K562 (cell line): Measurements from ENCODE around the gene GPR89A. TPM values are rescaled to one million over a fixed set of nuclear protein-coding genes. Genes with fewer than 3 reads are reported as not detected.

Source experiments
- ATAC-seq: fragments of 200-7000 bp; cut with Tn5 transposase; 3 replicates; pipeline ENCODE4 v1.9.1; 2020; ENCODE audit warnings: moderate library complexity
- BruUV-seq: library from RNA; stranded (reverse); fragments of 400-500 nt; replicated peaks from 2 replicates; lab custom pipeline; 2021; lab: Mats Ljungman, UMichigan
- CTCF ChIA-PET: fragments of 300-600 bp; formaldehyde crosslinking; extraction: SDS; loops from one replicate; lab custom pipeline; 2021; ENCODE audit warnings: low intra/inter-chr PET ratio; lab: Yijun Ruan, JAX
- POLR2A ChIA-PET: fragments of 300-600, 350-650 bp; sonication (Branson Sonifier 250); formaldehyde crosslinking; extraction: SDS; loops from one replicate; lab custom pipeline; 2021; ENCODE audit warnings: antibody characterized with exemption, inconsistent platforms; lab: Yijun Ruan, JAX
- DNase-seq, 4 experiments: peaks; one replicate each; pipeline versions ENCODE4 v3.0.0 to v3.0.0-alpha.2; 2011 to 2018; ENCODE audit warnings: low spot score in 3 of 4, mixed read lengths in 3 of 4; ENCODE audit errors: extremely low read depth in 1 of 4
- FAIRE-seq: peaks from 2 replicates; lab custom pipeline; 2011; peaks lifted over from hg19 to GRCh38; lab: Jason Lieb, UNC
- H2AFZ ChIP-seq: 2 replicates; pipeline ENCODE4 v1.6.0; 2011; ENCODE audit warnings: low read depth, low read length, control low read depth, inconsistent platforms
- H3K27ac ChIP-seq: fragments of 200-600 bp; 3 replicates; pipeline ENCODE4 v1.8.0; 2011; ENCODE audit warnings: low read depth, mild to moderate bottlenecking, control low read depth, inconsistent platforms, low read length, moderate library complexity, mixed read lengths; ENCODE audit errors: extremely low read depth
- H3K27me3 ChIP-seq, 2 experiments: fragments of 300-600 bp in 1 of 2; 2 replicates in 1 of 2; 3 replicates in 1 of 2; pipeline versions ENCODE4 v1.6.0 to v1.8.0; 2011; ENCODE audit warnings: inconsistent platforms in 2 of 2, low read length in 2 of 2, mild to moderate bottlenecking in 1 of 2, mixed read lengths in 1 of 2, moderate library complexity in 1 of 2; ENCODE audit not compliant: control insufficient read depth in 2 of 2, insufficient read depth in 2 of 2
- H3K36me3 ChIP-seq: fragments of 300-600 bp; 3 replicates; pipeline ENCODE4 v1.8.0; 2011; ENCODE audit warnings: mild to moderate bottlenecking, low read length, inconsistent platforms; ENCODE audit not compliant: control insufficient read depth, insufficient read depth
- H3K4me1 ChIP-seq, 2 experiments: fragments of 200-600 bp in 1 of 2; replicated peaks in 1 of 2; 2 replicates in 1 of 2; 3 replicates in 1 of 2; pipeline versions ENCODE4 v1.5.1 to v1.8.0; 2011; ENCODE audit warnings: inconsistent platforms in 2 of 2, low read length in 2 of 2, mild to moderate bottlenecking in 1 of 2, mixed read lengths in 1 of 2, moderate library complexity in 1 of 2; ENCODE audit not compliant: control insufficient read depth in 2 of 2, insufficient read depth in 2 of 2
- H3K4me2 ChIP-seq: 2 replicates; pipeline ENCODE4 v1.6.1; 2011; ENCODE audit warnings: low read length, control low read depth, inconsistent platforms, mixed read lengths; ENCODE audit not compliant: insufficient read depth
- H3K4me3 ChIP-seq: fragments of 200-600 bp; sonication (generic), shearing (Covaris generic); 2 replicates; pipeline ENCODE4 v1.5.1; 2016; ENCODE audit warnings: control low read depth, inconsistent platforms
- H3K79me2 ChIP-seq: fragments of 200-600 bp; 3 replicates; pipeline ENCODE4 v1.8.0; 2011; ENCODE audit warnings: low read length, inconsistent platforms; ENCODE audit not compliant: control insufficient read depth, insufficient read depth
- H3K9ac ChIP-seq, 2 experiments: 2 replicates each; pipeline versions ENCODE4 v1.6.0 to v1.6.1; 2011; ENCODE audit warnings: low read depth in 2 of 2, low read length in 2 of 2, control low read depth in 1 of 2, inconsistent platforms in 1 of 2, mild to moderate bottlenecking in 1 of 2, mixed read lengths in 1 of 2; ENCODE audit not compliant: insufficient read depth in 1 of 2
- H3K9me1 ChIP-seq: one replicate; pipeline ENCODE4 v1.6.0; 2011; ENCODE audit warnings: inconsistent platforms, mild to moderate bottlenecking, low read length, moderate library complexity; ENCODE audit not compliant: control insufficient read depth, insufficient read depth
- H3K9me3 ChIP-seq: replicated peaks from 2 replicates; pipeline ENCODE4 v1.5.1; 2011; ENCODE audit warnings: low read depth, low read length, inconsistent platforms; ENCODE audit not compliant: control insufficient read depth, insufficient read depth
- H4K20me1 ChIP-seq: replicated peaks from 2 replicates; pipeline ENCODE4 v1.6.1; 2011; ENCODE audit warnings: low read length, inconsistent platforms, mixed read lengths; ENCODE audit not compliant: control insufficient read depth, insufficient read depth
- CBFB ChIP-seq: sonication (generic); formaldehyde crosslinking; IDR thresholded peaks from 2 replicates; pipeline ENCODE4 v1.4.0; 2020; ENCODE audit warnings: mild to moderate bottlenecking, missing genetic modification reagents
- ETS2 ChIP-seq: IDR thresholded peaks from 2 replicates; pipeline ENCODE4 v1.6.1; 2016; ENCODE audit warnings: borderline replicate concordance, missing genetic modification characterization, mild to moderate bottlenecking, moderate library complexity, missing compliant biosample characterization; ENCODE audit not compliant: poor library complexity, severe bottlenecking
- GTF2E2 ChIP-seq: fragments of 200-800 bp; sonication (Bioruptor generic); IDR thresholded peaks from 2 replicates; pipeline ENCODE4 v1.6.1; 2016; ENCODE audit warnings: missing genetic modification characterization, missing compliant biosample characterization
- KDM2B ChIP-seq: fragments of 250-450 bp; sonication (Bioruptor Pico); IDR thresholded peaks from 2 replicates; pipeline ENCODE4 v1.8.0; 2021; ENCODE audit warnings: mild to moderate bottlenecking, moderate library complexity
- MAFK ChIP-seq: IDR thresholded peaks from 2 replicates; pipeline ENCODE4 v1.6.1; 2011; ENCODE audit warnings: low read length, improper control_type of control experiment
- PCBP1 ChIP-seq: fragments of 200-400 bp; formaldehyde crosslinking; IDR thresholded peaks from 2 replicates; pipeline ENCODE4 v1.6.1; 2018; ENCODE audit warnings: mild to moderate bottlenecking, low read depth, low read length; ENCODE audit not compliant: poor library complexity, severe bottlenecking
- TFAM ChIP-seq: fragments of 250-450 bp; sonication (Bioruptor Pico); conservative IDR thresholded peaks from 2 replicates; pipeline ENCODE4 v1.5.0; 2021; ENCODE audit warnings: mild to moderate bottlenecking, moderate library complexity
- THAP7 ChIP-seq: fragments of 250-450 bp; sonication (Bioruptor Pico); IDR thresholded peaks from 2 replicates; pipeline ENCODE4 v1.5.0; 2021
- TRIM28 ChIP-seq: fragments of 450-650 bp; IDR thresholded peaks from 2 replicates; pipeline ENCODE4 v1.6.1; 2017
- ZBTB1 ChIP-seq: sonication (generic); formaldehyde crosslinking; IDR thresholded peaks from 2 replicates; pipeline ENCODE4 v1.8.1; 2023; ENCODE audit warnings: missing genetic modification reagents, low read depth, mild to moderate bottlenecking, borderline replicate concordance
- ZBTB11 ChIP-seq, 3 experiments: fragments of 200-800 bp in 1 of 3; fragments of 250-450 bp in 1 of 3; fragments of 450-650 bp in 1 of 3; sonication (Bioruptor Pico) in 1 of 3; sonication (Bioruptor generic) in 1 of 3; formaldehyde crosslinking in 1 of 3; IDR thresholded peaks; 2 replicates each; pipeline versions ENCODE4 v1.6.1 to v1.8.0; 2016 to 2022; ENCODE audit warnings: mild to moderate bottlenecking in 2 of 3, missing genetic modification characterization in 2 of 3, missing compliant biosample characterization in 1 of 3, moderate library complexity in 1 of 3
- WGBS: fragments of 100-300 bp; shearing (Covaris generic); methylation state at CpG from one replicate; pipeline ENCODE4 v1.1.6; 2016; ENCODE audit warnings: low coverage, mixed read lengths; ENCODE audit not compliant: insufficient coverage; ENCODE audit errors: missing lambda C conversion rate; 5-methylcytosine and 5-hydroxymethylcytosine counted together
- in situ Hi-C: fragments of 300-500 bp; cut with MboI; formaldehyde crosslinking; loops from 4 replicates; pipeline ENCODE4 v1.15.0; 2018; ENCODE audit warnings: inconsistent platforms, mixed read lengths
- intact Hi-C: fragments of 100-400 bp; cut with micrococcal nuclease; formaldehyde crosslinking; loops from 2 replicates; pipeline ENCODE4 v1.14.2; 2022
- polyA plus RNA-seq, 8 experiments: library from polyadenylated mRNA; depleted of rRNA in 4 of 8; stranded (reverse) in 5 of 8; unstranded in 3 of 8; fragments of >200 nt; fragmentation: Nextera tagmentation in 2 of 8; fragmentation: Illumina TruSeq in 1 of 8; extraction: Ambion mirVana in 2 of 8; extraction: Trizol in 1 of 8; gene quantifications; 2 replicates each; pipeline versions ENCODE4 v1.2.1 to v1.2.3, GENCODE V29; 2011 to 2014; ENCODE audit warnings: inconsistent platforms in 1 of 8, missing spikeins in 1 of 8
- total RNA-seq, 7 experiments: library from RNA; depleted of rRNA in 6 of 7; stranded (reverse); fragments of >200 nt in 6 of 7; fragmentation: Illumina TruSeq in 2 of 7; extraction: Trizol in 2 of 7; gene quantifications; 2 replicates each; pipeline versions ENCODE4 v1.2.1 to v1.2.3, GENCODE V29; 2011 to 2021; ENCODE audit warnings: low replicate concordance in 1 of 7
- TF ChIP-seq, protein P1 (sequence below): fragments of 450-650 bp; formaldehyde crosslinking; IDR thresholded peaks from 2 replicates; pipeline ENCODE4 v1.4.0; 2020; ENCODE audit warnings: mild to moderate bottlenecking, moderate library complexity

Gene GPR89A
- total and polyA plus RNA-seq, 9 of the 15 experiments (the other 6 are each of a cell fraction or from before 2014, with no cell fraction given), result 23.0 to 63.4 (median 37.4) TPM

GRCh38 chr1:145701306-145701862, 93.6 kb downstream of the GPR89A start:
- Histone ChIP-seq H3K27ac (no peak overlapping the region), H3K79me2 (no peaks in the 10 kb centered on the region), H3K9me1 (no peaks in the 10 kb centered on the region), H3K9me3 (no peaks in the 10 kb centered on the region), H3K4me3 (no peak overlapping the region), H3K27me3 (peaks cover 0 to 8% of the 10 kb centered on the region in 2 experiments; a peak in 2 of 5 replicates), H3K36me3 (no peaks in the 10 kb centered on the region), H4K20me1 (no peaks in the 10 kb centered on the region), H3K4me2 (no peak overlapping the region), H3K4me1 (peaks cover 0 to 6% of the 10 kb centered on the region in 2 experiments; a peak in 2 of 5 replicates)
- CTCF ChIA-PET, result no interaction called here
- no TSS peak for BruUV-seq
- intact Hi-C loops, result no loop called here
- WGBS, result 10% methylated on average over 2 of the region's 2 CpGs
- TF ChIP-seq TRIM28, result no peak
- no peak for TF ChIP-seq THAP7 (CRISPR knock-in tag)
- no peak for TF ChIP-seq ZBTB11 (CRISPR knock-in tag; IDR thresholded peaks at IDR 0.05)
- no peak for TF ChIP-seq ZBTB1
- no peak for TF ChIP-seq ETS2 (tag)
- TF ChIP-seq, protein P1, sequence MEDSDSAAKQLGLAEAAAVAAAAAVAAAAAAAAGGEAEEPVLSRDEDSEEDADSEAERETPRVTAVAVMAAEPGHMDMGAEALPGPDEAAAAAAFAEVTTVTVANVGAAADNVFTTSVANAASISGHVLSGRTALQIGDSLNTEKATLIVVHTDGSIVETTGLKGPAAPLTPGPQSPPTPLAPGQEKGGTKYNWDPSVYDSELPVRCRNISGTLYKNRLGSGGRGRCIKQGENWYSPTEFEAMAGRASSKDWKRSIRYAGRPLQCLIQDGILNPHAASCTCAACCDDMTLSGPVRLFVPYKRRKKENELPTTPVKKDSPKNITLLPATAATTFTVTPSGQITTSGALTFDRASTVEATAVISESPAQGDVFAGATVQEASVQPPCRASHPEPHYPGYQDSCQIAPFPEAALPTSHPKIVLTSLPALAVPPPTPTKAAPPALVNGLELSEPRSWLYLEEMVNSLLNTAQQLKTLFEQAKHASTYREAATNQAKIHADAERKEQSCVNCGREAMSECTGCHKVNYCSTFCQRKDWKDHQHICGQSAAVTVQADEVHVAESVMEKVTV, result no peak
- TF ChIP-seq PCBP1, result no peak
- TF ChIP-seq GTF2E2 (tag), result no peak
- TF ChIP-seq CBFB, result no peak
- no peak for TF ChIP-seq MAFK
- no peak for TF ChIP-seq KDM2B (CRISPR knock-in tag)
- TF ChIP-seq TFAM (CRISPR knock-in tag), result no peak
- TF ChIP-seq, all 486 proteins: peak for 0
- FAIRE-seq (no peak), DNase-seq (no peak), ATAC-seq (no peak; the same call in 2 of the 3 replicates)
- H3K9ac ChIP-seq, result no peak overlapping the region
- POLR2A ChIA-PET, result interaction anchor here (1.2 kb wide), 1 partner anchor 9 kb away, joined by 3 read pairs; no protein-coding TSS in a partner anchor
- H2AFZ ChIP-seq, result no peak overlapping the region
- in situ Hi-C loops, result no loop called here
